SIG-M5 treated with dmso at 0.1 percent for 504 hours (cell line): ENCODE data around the gene MAP4K4.
"Not testable (repeated sequence)": the region's sequence is repeated elsewhere in the genome, so short reads cannot be mapped to it uniquely, and the experiment has no call there.

Experiments used
- DNase-seq: peaks from one replicate; lab custom pipeline; 2025; ENCODE audit not compliant: unreplicated experiment; lab: John Stamatoyannopoulos, UW

Gene MAP4K4

DNA sequence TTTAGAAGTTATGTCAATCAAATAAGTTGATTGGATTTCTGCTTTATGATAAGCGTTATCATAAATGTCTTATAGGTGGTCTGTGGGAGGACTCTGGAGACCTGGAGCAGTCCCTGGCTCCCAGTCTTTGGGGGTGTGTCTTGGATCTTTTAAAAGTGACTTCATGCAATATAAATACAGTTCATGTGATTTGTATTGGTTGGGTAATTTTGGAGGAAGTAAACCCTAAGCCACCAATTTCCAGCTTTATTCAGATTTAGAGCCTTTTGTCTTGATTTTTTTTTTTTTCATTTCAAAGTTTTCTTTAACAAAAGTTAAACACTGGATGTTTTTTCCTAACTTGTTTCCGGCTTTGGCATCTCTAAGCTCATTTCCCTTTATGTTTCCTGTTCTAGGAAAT, 68.8 kb downstream of the MAP4K4 start:
- DNase-seq, result no peak

GRCh38 chr2:101766871-101767739, 69.6 kb downstream of the MAP4K4 start:
- no peak for DNase-seq

DNA sequence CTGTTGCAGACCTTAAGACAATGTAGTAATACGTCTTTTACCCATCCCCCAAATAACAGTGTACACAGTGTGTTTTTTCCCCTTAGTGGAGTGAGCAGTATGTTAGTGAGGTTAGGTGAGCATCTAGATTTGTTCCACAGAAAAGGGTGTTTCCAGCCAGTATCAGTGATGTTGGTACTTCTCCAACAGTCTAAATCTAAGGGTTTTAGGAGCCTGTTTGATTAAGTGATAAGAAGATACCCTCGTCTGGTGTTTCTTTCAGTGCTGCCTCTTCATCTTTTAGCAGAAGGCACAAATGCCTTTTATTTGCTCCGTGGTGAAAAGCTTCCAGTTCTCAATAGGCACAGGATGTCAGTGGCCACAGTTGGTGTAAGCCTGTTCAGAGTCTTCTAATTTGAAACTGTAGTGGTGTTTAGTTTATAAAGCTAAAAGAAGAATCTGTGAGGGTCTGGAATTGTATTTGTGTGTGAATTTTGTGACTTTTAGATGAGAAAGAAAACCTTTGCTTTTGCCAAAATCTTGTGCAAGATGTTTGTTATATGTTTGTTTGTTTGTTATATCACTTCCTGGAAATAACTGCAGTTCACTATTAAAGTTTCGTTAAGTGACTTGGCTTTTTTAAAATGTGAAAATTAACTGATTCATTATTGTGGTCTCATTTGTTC, 71.2 kb downstream of the MAP4K4 start:
- DNase-seq, result no peak

DNA sequence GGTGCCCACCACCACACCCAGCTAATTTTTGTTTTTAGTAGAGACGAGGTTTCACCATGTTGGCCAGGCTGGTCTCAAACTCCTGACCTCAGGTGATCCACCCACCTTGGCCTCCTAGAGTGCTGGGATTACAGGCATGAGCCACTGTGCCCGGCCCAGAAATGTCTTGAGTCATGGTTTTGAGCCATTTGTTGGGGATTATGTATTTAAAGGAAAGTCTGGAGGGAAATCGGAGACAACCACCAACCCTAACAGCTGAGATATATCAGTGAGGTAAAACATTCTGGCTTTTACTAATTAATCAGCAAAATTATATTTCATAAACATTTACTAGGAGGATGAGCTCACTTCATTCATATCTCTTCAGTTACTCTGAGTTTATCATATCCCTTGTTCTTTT, 72.2 kb downstream of the MAP4K4 start:
- DNase-seq, result not testable (repeated sequence)

GRCh38 chr2:101770726-101771125, 73.2 kb downstream of the MAP4K4 start:
- peak; percentile 44 for DNase-seq

GRCh38 chr2:101771227-101771902, 73.9 kb downstream of the MAP4K4 start:
- DNase-seq, result no peak

GRCh38 chr2:101771910-101772321, 74.4 kb downstream of the MAP4K4 start:
- no peak for DNase-seq

DNA sequence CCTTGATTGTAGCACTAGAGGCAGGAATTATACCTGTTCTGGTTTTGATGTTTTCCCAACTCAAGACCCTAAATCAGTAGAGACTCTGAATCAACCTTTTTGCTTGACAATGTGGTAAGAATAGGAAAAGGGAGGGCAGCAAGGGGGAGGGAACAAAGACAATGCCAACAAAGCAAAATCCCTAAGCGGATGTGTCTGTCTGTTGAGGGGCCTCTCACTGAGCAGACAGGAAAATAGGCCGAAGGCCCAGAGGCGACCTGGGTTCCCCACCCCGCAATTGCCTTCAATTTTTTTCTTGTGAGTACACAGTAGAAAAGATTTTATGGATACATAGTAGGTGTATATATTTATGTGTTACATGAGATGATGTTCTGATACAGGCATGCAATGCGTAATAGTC, 75.6 kb downstream of the MAP4K4 start:
- DNase-seq, result no peak

GRCh38 chr2:101773961-101774360, 76.5 kb downstream of the MAP4K4 start:
- not testable (repeated sequence) for DNase-seq

GRCh38 chr2:101775092-101775491, 77.6 kb downstream of the MAP4K4 start:
- DNase-seq, result no peak

DNA sequence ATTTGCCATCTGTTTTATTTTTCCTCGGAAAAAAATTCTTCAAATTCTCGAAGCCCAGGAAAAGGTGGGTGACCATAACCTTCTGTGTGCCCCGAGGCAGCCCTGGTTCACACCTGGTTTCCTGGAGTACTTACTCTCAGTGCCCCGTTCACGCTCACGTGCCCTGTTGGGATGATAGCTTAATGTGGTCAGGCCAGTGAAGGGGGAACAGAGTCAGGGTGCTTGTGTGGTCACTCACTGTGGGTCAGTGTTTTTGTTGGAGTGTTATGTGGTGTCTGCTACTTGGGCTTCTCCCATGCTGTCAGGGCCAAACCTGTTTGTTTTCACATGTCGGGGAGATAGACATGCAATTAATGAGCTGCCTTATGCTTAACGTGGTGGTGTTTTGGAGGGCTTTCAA, 78.1 kb downstream of the MAP4K4 start:
- no peak for DNase-seq

DNA sequence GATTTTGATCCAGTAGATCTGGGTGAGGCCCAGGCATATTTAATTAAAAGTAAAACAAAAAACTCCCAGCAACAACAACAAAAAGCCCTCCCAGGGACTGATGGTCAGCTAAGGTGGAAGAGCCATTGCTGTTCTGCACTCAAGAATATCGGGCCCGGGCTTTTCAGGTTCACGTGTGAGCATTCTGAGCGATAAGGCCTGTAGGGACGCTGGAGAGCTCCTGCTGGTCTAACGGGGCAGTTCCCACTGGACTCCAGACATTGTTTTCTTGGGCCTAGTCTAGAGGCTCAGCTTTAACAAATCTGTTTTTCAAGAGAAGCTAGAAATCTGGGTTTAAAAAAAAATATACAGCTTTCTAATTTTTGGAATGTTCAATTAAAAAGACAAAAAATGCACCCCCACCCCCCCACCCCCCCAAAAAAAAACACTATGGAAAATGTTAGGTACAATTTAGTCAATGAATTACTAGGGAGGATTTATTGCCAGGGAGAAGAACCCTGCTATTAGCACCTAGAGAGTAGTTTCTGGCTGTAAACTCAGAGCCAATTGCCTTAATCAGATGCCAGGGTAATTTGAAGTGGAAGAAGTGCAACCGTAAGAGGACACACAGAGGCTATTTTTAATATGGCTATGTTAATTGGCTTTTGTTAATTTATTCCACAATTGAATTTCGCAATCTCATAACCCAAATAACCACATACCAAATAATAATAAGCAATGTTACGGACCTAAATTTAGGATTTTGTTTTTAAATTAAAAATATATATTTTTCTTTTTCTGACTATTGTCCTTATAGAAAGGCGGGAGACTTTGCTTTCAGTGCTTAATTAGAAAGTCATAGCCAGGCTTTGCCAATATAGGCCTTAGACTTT, 78.9 kb downstream of the MAP4K4 start:
- no peak for DNase-seq

- no peak for DNase-seq
These were observed 79.8 kb downstream of the MAP4K4 start for GRCh38 chr2:101777337-101777736.

DNA sequence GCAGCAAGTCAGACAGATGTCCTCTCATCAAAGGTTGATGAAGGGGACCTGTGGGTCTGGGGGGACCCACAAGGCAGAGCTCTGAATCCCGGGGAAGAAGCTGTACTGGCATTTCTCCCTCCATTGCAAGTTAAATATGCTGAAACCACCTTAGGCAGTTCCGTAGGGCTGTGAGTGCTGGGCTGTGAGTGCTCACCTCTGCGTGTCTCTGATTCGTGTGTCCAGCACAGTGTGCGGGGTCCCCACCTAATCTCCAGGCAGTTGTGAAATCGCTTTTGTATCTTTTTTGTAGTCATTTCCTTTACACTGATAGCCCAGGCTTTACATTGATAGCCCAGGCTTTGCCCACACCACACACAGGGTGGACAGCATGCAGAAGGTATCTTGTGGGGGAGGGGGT, 80.6 kb downstream of the MAP4K4 start:
- no peak for DNase-seq

- DNase-seq, result no peak
These were observed 81.7 kb downstream of the MAP4K4 start for GRCh38 chr2:101779190-101779589.

DNA sequence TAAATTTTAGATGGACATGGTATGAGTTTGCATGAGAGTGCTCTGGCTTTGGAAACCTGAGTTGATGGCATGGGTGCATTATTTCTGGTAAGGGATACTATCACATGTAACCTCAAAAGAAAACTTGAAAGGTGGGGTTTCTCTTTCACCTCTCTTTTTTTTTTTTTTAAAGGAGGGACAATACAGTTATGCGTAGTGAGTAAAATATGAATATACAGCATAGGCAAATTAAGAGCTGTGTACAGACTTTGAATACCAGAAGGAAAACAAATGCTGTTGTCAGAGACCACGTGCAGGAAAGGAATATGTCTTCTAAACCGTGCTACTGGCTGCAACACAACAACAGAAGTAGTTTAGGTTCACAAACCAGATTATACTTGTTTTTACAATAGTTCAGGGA, 82.1 kb downstream of the MAP4K4 start:
- DNase-seq, result no peak

GRCh38 chr2:101781326-101781725, 83.8 kb downstream of the MAP4K4 start:
- DNase-seq, result peak; percentile 78

- DNase-seq, result no peak
These were observed 84.4 kb downstream of the MAP4K4 start for GRCh38 chr2:101781791-101782426.

GRCh38 chr2:101782427-101782792, 84.9 kb downstream of the MAP4K4 start:
- no peak for DNase-seq

GRCh38 chr2:101787097-101787496, 89.6 kb downstream of the MAP4K4 start:
- DNase-seq, result no peak

DNA sequence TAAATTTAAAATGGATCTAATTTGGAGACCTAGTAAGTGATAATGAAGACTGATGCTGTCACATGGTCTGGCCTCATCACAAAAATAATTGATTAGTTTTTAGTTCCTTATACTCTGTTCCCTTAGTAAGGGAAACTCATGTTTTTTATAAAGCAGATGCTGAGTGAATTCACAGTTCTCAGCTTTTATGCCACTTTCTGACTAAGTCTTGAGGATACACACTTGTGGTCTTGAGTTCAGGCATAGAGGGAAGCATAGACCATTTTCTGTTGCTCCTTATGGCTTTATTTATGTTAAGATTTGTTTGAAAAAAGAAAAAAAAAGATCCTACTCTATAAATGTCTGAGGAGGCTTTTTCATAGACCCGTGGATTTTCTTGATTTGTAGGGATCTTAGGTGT, 91.1 kb downstream of the MAP4K4 start:
- no peak for DNase-seq
